ENCODE results near the gene NUP88. TPM values are rescaled to one million over a fixed set of nuclear protein-coding genes. Genes with fewer than 3 reads are reported as not detected.

NUP88 gene
- total and polyA plus RNA-seq, 4 donors, result 39.6 to 124 (median 57.4) TPM

DNA sequence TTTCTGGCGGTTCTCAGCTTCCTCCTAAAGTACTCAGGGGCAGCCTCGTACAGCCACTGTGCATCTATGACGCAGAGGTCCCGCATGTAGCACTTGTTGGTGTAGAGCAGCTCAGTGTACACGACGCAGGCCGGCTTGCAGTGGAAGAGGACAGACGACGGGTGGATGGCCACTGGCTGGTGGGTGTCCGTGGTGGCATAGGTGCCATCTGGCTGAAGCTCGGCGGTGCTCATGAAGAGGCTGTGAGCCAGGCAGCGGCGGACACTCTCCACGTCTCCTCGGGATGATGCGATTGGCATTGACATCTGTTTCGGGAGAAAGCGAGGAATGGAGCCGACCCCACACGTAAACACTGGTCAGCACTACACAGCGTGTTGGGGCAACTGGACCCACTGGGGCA, 24.7 kb upstream of the NUP88 start (continued):
- TF ChIP-seq GABPA (IDR thresholded peaks at IDR 0.05 in 1 of 2, conservative IDR thresholded peaks at IDR 0.05 in 1 of 2) (no peak), RXRA (IDR thresholded peaks at IDR 0.05) (no peak)

DNA sequence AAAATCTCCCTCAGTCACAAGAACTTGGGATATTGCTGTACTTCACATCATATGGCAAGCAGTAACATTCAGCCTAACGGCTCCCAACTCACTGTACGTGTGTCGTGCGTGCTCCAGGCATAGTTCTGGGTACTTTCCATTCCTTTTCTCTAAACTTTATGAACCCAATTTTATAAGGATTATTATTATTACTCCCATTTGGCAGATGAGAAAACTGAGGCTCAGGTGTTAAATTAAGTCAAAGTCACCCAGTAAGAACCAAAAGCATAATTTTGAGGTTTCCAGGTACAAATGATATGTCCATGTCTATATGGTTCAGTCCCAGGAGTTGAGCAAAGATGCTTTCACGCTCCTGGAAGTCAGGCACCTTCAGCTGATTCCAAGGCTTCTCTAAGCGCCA, 24.3 kb upstream of the NUP88 start:
- H3K27ac ChIP-seq (ENCODE audit: low read depth in 1 of 2, low read length in 2 of 2), result no peak overlapping the region
- peaks cover 0 to 7% (median 3%) of the 10 kb centered on the region in 4 donors for H3K4me1 ChIP-seq (ENCODE audit: control insufficient read depth in 4 of 4, insufficient read depth in 4 of 4, low read length in 3 of 4)
- TF ChIP-seq RAD21 (IDR thresholded peaks at IDR 0.05), result no peak
- TF ChIP-seq NR2F2 (IDR thresholded peaks at IDR 0.05), result no peak
- TF ChIP-seq JUND (IDR thresholded peaks at IDR 0.05), result no peak
- TF ChIP-seq, protein P1, sequence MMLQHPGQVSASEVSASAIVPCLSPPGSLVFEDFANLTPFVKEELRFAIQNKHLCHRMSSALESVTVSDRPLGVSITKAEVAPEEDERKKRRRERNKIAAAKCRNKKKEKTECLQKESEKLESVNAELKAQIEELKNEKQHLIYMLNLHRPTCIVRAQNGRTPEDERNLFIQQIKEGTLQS (IDR thresholded peaks at IDR 0.05), result no peak
- TF ChIP-seq GABPA (IDR thresholded peaks at IDR 0.05 in 1 of 2, conservative IDR thresholded peaks at IDR 0.05 in 1 of 2), result no peak
- TF ChIP-seq YY1 (IDR thresholded peaks at IDR 0.05), result no peak
- TF ChIP-seq HNF4G (IDR thresholded peaks at IDR 0.05), result no peak
- no peak for TF ChIP-seq EGR1 (IDR thresholded peaks at IDR 0.05; ENCODE audit: low read depth in 2 of 2)
- TF ChIP-seq RXRA (IDR thresholded peaks at IDR 0.05), result no peak
- TF ChIP-seq, protein P2, sequence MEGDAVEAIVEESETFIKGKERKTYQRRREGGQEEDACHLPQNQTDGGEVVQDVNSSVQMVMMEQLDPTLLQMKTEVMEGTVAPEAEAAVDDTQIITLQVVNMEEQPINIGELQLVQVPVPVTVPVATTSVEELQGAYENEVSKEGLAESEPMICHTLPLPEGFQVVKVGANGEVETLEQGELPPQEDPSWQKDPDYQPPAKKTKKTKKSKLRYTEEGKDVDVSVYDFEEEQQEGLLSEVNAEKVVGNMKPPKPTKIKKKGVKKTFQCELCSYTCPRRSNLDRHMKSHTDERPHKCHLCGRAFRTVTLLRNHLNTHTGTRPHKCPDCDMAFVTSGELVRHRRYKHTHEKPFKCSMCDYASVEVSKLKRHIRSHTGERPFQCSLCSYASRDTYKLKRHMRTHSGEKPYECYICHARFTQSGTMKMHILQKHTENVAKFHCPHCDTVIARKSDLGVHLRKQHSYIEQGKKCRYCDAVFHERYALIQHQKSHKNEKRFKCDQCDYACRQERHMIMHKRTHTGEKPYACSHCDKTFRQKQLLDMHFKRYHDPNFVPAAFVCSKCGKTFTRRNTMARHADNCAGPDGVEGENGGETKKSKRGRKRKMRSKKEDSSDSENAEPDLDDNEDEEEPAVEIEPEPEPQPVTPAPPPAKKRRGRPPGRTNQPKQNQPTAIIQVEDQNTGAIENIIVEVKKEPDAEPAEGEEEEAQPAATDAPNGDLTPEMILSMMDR (IDR thresholded peaks at IDR 0.05; ENCODE audit: low read depth, low read length, missing input control), result no peak
- TF ChIP-seq FOXA1 (IDR thresholded peaks at IDR 0.05), result no peak
- TF ChIP-seq HNF4A (conservative IDR thresholded peaks at IDR 0.05), result no peak
- no peak for TF ChIP-seq FOXA2 (IDR thresholded peaks at IDR 0.05)
- TF ChIP-seq, protein P3, sequence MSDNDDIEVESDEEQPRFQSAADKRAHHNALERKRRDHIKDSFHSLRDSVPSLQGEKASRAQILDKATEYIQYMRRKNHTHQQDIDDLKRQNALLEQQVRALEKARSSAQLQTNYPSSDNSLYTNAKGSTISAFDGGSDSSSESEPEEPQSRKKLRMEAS (IDR thresholded peaks at IDR 0.05), result no peak
- TF ChIP-seq, protein P4, sequence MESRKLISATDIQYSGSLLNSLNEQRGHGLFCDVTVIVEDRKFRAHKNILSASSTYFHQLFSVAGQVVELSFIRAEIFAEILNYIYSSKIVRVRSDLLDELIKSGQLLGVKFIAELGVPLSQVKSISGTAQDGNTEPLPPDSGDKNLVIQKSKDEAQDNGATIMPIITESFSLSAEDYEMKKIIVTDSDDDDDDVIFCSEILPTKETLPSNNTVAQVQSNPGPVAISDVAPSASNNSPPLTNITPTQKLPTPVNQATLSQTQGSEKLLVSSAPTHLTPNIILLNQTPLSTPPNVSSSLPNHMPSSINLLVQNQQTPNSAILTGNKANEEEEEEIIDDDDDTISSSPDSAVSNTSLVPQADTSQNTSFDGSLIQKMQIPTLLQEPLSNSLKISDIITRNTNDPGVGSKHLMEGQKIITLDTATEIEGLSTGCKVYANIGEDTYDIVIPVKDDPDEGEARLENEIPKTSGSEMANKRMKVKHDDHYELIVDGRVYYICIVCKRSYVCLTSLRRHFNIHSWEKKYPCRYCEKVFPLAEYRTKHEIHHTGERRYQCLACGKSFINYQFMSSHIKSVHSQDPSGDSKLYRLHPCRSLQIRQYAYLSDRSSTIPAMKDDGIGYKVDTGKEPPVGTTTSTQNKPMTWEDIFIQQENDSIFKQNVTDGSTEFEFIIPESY (IDR thresholded peaks at IDR 0.05), result no peak
- no peak for TF ChIP-seq SP1 (IDR thresholded peaks at IDR 0.05)
- TF ChIP-seq, protein P5, sequence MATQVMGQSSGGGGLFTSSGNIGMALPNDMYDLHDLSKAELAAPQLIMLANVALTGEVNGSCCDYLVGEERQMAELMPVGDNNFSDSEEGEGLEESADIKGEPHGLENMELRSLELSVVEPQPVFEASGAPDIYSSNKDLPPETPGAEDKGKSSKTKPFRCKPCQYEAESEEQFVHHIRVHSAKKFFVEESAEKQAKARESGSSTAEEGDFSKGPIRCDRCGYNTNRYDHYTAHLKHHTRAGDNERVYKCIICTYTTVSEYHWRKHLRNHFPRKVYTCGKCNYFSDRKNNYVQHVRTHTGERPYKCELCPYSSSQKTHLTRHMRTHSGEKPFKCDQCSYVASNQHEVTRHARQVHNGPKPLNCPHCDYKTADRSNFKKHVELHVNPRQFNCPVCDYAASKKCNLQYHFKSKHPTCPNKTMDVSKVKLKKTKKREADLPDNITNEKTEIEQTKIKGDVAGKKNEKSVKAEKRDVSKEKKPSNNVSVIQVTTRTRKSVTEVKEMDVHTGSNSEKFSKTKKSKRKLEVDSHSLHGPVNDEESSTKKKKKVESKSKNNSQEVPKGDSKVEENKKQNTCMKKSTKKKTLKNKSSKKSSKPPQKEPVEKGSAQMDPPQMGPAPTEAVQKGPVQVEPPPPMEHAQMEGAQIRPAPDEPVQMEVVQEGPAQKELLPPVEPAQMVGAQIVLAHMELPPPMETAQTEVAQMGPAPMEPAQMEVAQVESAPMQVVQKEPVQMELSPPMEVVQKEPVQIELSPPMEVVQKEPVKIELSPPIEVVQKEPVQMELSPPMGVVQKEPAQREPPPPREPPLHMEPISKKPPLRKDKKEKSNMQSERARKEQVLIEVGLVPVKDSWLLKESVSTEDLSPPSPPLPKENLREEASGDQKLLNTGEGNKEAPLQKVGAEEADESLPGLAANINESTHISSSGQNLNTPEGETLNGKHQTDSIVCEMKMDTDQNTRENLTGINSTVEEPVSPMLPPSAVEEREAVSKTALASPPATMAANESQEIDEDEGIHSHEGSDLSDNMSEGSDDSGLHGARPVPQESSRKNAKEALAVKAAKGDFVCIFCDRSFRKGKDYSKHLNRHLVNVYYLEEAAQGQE (IDR thresholded peaks at IDR 0.05), result no peak
- no peak for TF ChIP-seq TAF1 (conservative IDR thresholded peaks at IDR 0.05)
- WGBS, result 97% methylated on average over 6 of the region's 6 CpGs
- H3K9ac ChIP-seq (ENCODE audit: low read depth in 1 of 2, low read length in 2 of 2), result no peak overlapping the region
- DNase-seq (ENCODE audit: low spot score), result no peak
- H3K36me3 ChIP-seq (ENCODE audit: control insufficient read depth in 4 of 4, insufficient read depth in 3 of 4, low read depth in 1 of 4, low read length in 3 of 4), result peaks cover 3 to 52% (median 30%) of the 10 kb centered on the region in 4 donors
- H3K4me3 ChIP-seq (ENCODE audit: low read depth in 1 of 3, low read length in 3 of 3), result no peak overlapping the region
- no peaks in the 10 kb centered on the region for H3K27me3 ChIP-seq (ENCODE audit: control insufficient read depth in 4 of 4, insufficient read depth in 4 of 4, low read length in 3 of 4)
- H3K9me3 ChIP-seq (ENCODE audit: control insufficient read depth in 4 of 4, low read length in 3 of 4), result no peaks in the 10 kb centered on the region

Data from liver (tissue), 9 donors.